ENCODE measurements around the gene FKBP8. TPM values are rescaled to one million over a fixed set of nuclear protein-coding genes. Genes with fewer than 3 reads are reported as not detected.

Gene FKBP8
- polyA plus RNA-seq, 1 donor (not counting 4 experiments of a cell fraction or from before 2014, with no cell fraction given) = 115 TPM

- no peaks in the 10 kb centered on the region for H3K27me3 ChIP-seq (ENCODE audit: control insufficient read depth, extremely low read depth, insufficient read depth, low read length)
- no peak overlapping the region for H3K27ac ChIP-seq (ENCODE audit: control insufficient read depth, insufficient read depth, low read length)
- peaks cover 38% of the 10 kb centered on the region for H3K4me1 ChIP-seq (ENCODE audit: control insufficient read depth, extremely low read depth, insufficient read depth, low read length)
- H3K9me3 ChIP-seq (ENCODE audit: control insufficient read depth, low read depth, low read length) = no peaks in the 10 kb centered on the region
- H3K36me3 ChIP-seq (ENCODE audit: control insufficient read depth in 2 of 2, extremely low read depth in 1 of 2, insufficient read depth in 2 of 2, low read length in 2 of 2) = peaks cover 3 to 4% of the 10 kb centered on the region in 2 experiments
- TF ChIP-seq EZH2 (IDR thresholded peaks at IDR 0.05; ENCODE audit: low read length) (no peak), CTCF (optimal IDR thresholded peaks at IDR 0.05 in 1 of 3, IDR thresholded peaks at IDR 0.05 in 1 of 3, conservative IDR thresholded peaks at IDR 0.05 in 1 of 3; ENCODE audit: extremely low read depth in 1 of 3, insufficient read depth in 2 of 3, low read length in 3 of 3) (no peak)
- peaks cover 96% of the 10 kb centered on the region for H3K79me2 ChIP-seq (ENCODE audit: control insufficient read depth, insufficient read depth, low read length)
- FAIRE-seq = no peak
- DNase-seq (ENCODE audit: low read depth, low spot score) = no peak
- H3K4me3 ChIP-seq (ENCODE audit: control insufficient read depth in 2 of 3, extremely low read depth in 1 of 3, insufficient read depth in 2 of 3, low read depth in 1 of 3, low read length in 3 of 3) = no peak overlapping the region
- no peak overlapping the region for H3K9ac ChIP-seq (ENCODE audit: control insufficient read depth, extremely low read depth, insufficient read depth, low read length)
- no peak overlapping the region for H2AFZ ChIP-seq (ENCODE audit: control insufficient read depth, low read length)
- dilution Hi-C loops (cut with MboI; ENCODE audit: extremely low pct_ligation_motif_present, low sequenced_read_pairs) = no loop called here
- H3K4me2 ChIP-seq (ENCODE audit: control insufficient read depth, extremely low read depth, insufficient read depth, low read depth, low read length) = no peak overlapping the region
- peaks cover 21% of the 10 kb centered on the region for H3K9me1 ChIP-seq (ENCODE audit: control insufficient read depth, extremely low read depth, insufficient read depth, low read length)
- peaks cover 62% of the 10 kb centered on the region for H4K20me1 ChIP-seq (ENCODE audit: control insufficient read depth, extremely low read depth, insufficient read depth, low read length)
Measured at GRCh38 chr19:18507021-18507726, 36.2 kb downstream of the FKBP8 start.

GRCh38 chr19:18506101-18506930 lies 37.1 kb downstream of the FKBP8 start:
- Histone ChIP-seq H3K27ac (ENCODE audit: control insufficient read depth, insufficient read depth, low read length) (no peak overlapping the region), H3K36me3 (ENCODE audit: control insufficient read depth in 2 of 2, extremely low read depth in 1 of 2, insufficient read depth in 2 of 2, low read length in 2 of 2) (peaks cover 4 to 7% of the 10 kb centered on the region in 2 experiments), H3K4me1 (ENCODE audit: control insufficient read depth, extremely low read depth, insufficient read depth, low read length) (peaks cover 41% of the 10 kb centered on the region), H4K20me1 (ENCODE audit: control insufficient read depth, extremely low read depth, insufficient read depth, low read length) (peaks cover 66% of the 10 kb centered on the region), H3K4me2 (ENCODE audit: control insufficient read depth, extremely low read depth, insufficient read depth, low read depth, low read length) (no peak overlapping the region), H3K9ac (ENCODE audit: control insufficient read depth, extremely low read depth, insufficient read depth, low read length) (no peak overlapping the region), H3K27me3 (ENCODE audit: control insufficient read depth, extremely low read depth, insufficient read depth, low read length) (no peaks in the 10 kb centered on the region), H3K79me2 (ENCODE audit: control insufficient read depth, insufficient read depth, low read length) (peaks cover 98% of the 10 kb centered on the region), H3K9me1 (ENCODE audit: control insufficient read depth, extremely low read depth, insufficient read depth, low read length) (peaks cover 23% of the 10 kb centered on the region), H2AFZ (ENCODE audit: control insufficient read depth, low read length) (no peak overlapping the region), H3K4me3 (ENCODE audit: control insufficient read depth in 2 of 3, extremely low read depth in 1 of 3, insufficient read depth in 2 of 3, low read depth in 1 of 3, low read length in 3 of 3) (no peak overlapping the region), H3K9me3 (ENCODE audit: control insufficient read depth, low read depth, low read length) (no peaks in the 10 kb centered on the region)
- FAIRE-seq (no peak), DNase-seq (ENCODE audit: low read depth, low spot score) (no peak)
- no peak for TF ChIP-seq EZH2 (IDR thresholded peaks at IDR 0.05; ENCODE audit: low read length)
- no peak for TF ChIP-seq CTCF (optimal IDR thresholded peaks at IDR 0.05 in 1 of 3, IDR thresholded peaks at IDR 0.05 in 1 of 3, conservative IDR thresholded peaks at IDR 0.05 in 1 of 3; ENCODE audit: extremely low read depth in 1 of 3, insufficient read depth in 2 of 3, low read length in 3 of 3)
- dilution Hi-C loops (cut with MboI; ENCODE audit: extremely low pct_ligation_motif_present, low sequenced_read_pairs) = no loop called here

Data from keratinocyte (primary cell).